SH-SY5Y (cell line): ENCODE results near the gene COL20A1.

Source experiments
- GATA2 ChIP-seq: IDR thresholded peaks from 2 replicates; pipeline ENCODE4 v1.6.1; 2011; ENCODE audit warnings: mild to moderate bottlenecking, low read depth, low read length
- GATA3 ChIP-seq: IDR thresholded peaks from 2 replicates; pipeline ENCODE4 v1.6.1; 2011; ENCODE audit warnings: low read depth, mild to moderate bottlenecking, low read length, moderate library complexity

- no peak for TF ChIP-seq GATA3
- TF ChIP-seq GATA2 = no peak
Measured at GRCh38 chr20:63332488-63333240, 39.7 kb downstream of the COL20A1 start.
